Thoracic aorta endothelial cell (primary cell): ENCODE data around the gene ATP5PB. TPM values are rescaled to one million over a fixed set of nuclear protein-coding genes. Genes with fewer than 3 reads are reported as not detected.

ENCODE experiments used
- small RNA-seq: library from RNA; depleted of rRNA; stranded (forward); fragments of <200 nt; gene quantifications from one replicate; pipeline ENCODE3, GENCODE V24; 2012
- total RNA-seq: library from RNA; depleted of rRNA; stranded (reverse); fragments of >200 nt; gene quantifications from 2 replicates; pipeline ENCODE4 v1.2.3, GENCODE V29; 2012

The ATP5PB gene
- 424 and 484 TPM in 2 replicates for total RNA-seq

GRCh38 chr1:111448918-111449702, at the start of gene ATP5PB, which contains the start of gene WDR77:
Gene ATP5PB, plus strand, starts transcription at chr1:111449464. Its CDS starts 78 bp downstream, at chr1:111449542.
Gene WDR77, minus strand, starts transcription at chr1:111449256. Its CDS starts 87 bp downstream, at chr1:111449169.

GRCh38 chr1:111503585-111504060, 54.4 kb downstream of the ATP5PB start, which contains the start of the genes ADORA3 and TMIGD3:
Gene ADORA3, minus strand, starts transcription at chr1:111503633. Its CDS starts 279 bp downstream, at chr1:111503354.
Gene TMIGD3, minus strand, starts transcription at chr1:111503633. Its CDS starts 279 bp downstream, at chr1:111503354.

Small RNA genes lying within 50 kb of the gene (small RNA-seq; reads per million reads assigned to genes)
- gene RF00019: not detected
- not detected for gene RNU6-792P

Other genes starting within 250 kb of the ATP5PB start
- 0.36 and 0.53 TPM in 2 replicates for gene DENND2D, start 248.8 kb upstream of the ATP5PB start, total RNA-seq
- not detected in 2 replicates for gene CHI3L2, start 221.8 kb upstream of the ATP5PB start, total RNA-seq
- not detected in 2 replicates for gene CHIA, start 158.6 kb upstream of the ATP5PB start, total RNA-seq
- gene OVGP1, start 21.7 kb upstream of the ATP5PB start, total RNA-seq: 0.86 and 1.2 TPM in 2 replicates
- gene WDR77, start 208 bp upstream of the ATP5PB start, total RNA-seq: 58.5 and 61.0 TPM in 2 replicates
- gene C1orf162, start 24.5 kb downstream of the ATP5PB start, total RNA-seq: 0.13 and 0.22 TPM in 2 replicates
- 0.13 TPM in 1 of 2 replicates, not detected in the other for gene ADORA3, start 54.2 kb downstream of the ATP5PB start, total RNA-seq
- gene TMIGD3, start 54.2 kb downstream of the ATP5PB start, total RNA-seq: 0.27 TPM in 1 of 2 replicates, not detected in the other
- gene RAP1A, start 170.3 kb downstream of the ATP5PB start, total RNA-seq: 42.2 and 53.1 TPM in 2 replicates